Retinal pigment epithelial cell (primary cell): ENCODE data around the gene FALEC.

ENCODE experiments used
- DNase-seq: peaks from one replicate; pipeline ENCODE4 v3.0.0-alpha.2; 2010; ENCODE audit warnings: low read depth
- H3K4me3 ChIP-seq: 2 replicates; pipeline ENCODE4 v1.5.1; 2011; ENCODE audit warnings: mild to moderate bottlenecking, low read length, control low read depth, moderate library complexity
- CTCF ChIP-seq: conservative IDR thresholded peaks from 2 replicates; pipeline ENCODE4 v1.5.1; 2011; ENCODE audit warnings: low read depth, low read length, control low read depth, inconsistent platforms

Gene FALEC

GRCh38 chr1:150487763-150488115 lies 27.8 kb upstream of the FALEC start:
- H3K4me3 ChIP-seq, result peak overlapping the region; percentile 98
- DNase-seq, result no peak
- TF ChIP-seq CTCF, result no peak

GRCh38 chr1:150493175-150493574 lies 22.4 kb upstream of the FALEC start:
- no peak overlapping the region for H3K4me3 ChIP-seq
- no peak for DNase-seq
- TF ChIP-seq CTCF, result no peak

GRCh38 chr1:150498342-150498741 lies 17.2 kb upstream of the FALEC start:
- H3K4me3 ChIP-seq, result no peak overlapping the region
- TF ChIP-seq CTCF, result no peak
- no peak for DNase-seq

GRCh38 chr1:150505431-150505830 lies 10.1 kb upstream of the FALEC start:
- no peak overlapping the region for H3K4me3 ChIP-seq
- TF ChIP-seq CTCF, result no peak
- no peak for DNase-seq

GRCh38 chr1:150507912-150508864 lies 7.4 kb upstream of the FALEC start, which contains the start of gene ECM1:
ECM1 (plus strand) TSS chr1:150508109; CDS start chr1:150508210, 101 bp downstream.
- DNase-seq, result no peak
- H3K4me3 ChIP-seq, result no peak within 1 kb of the TSS
- no peak for TF ChIP-seq CTCF

GRCh38 chr1:150508982-150509381 lies 6.6 kb upstream of the FALEC start:
- TF ChIP-seq CTCF, result no peak
- H3K4me3 ChIP-seq, result no peak overlapping the region
- DNase-seq, result no peak

- no peak overlapping the region for H3K4me3 ChIP-seq
- TF ChIP-seq CTCF, result no peak
- no peak for DNase-seq
Measured at GRCh38 chr1:150511551-150511950, 4.0 kb upstream of the FALEC start.
